Hepatocyte (in vitro differentiated cells): ENCODE results near the gene OR5AS1. TPM values are rescaled to one million over a fixed set of nuclear protein-coding genes. Genes with fewer than 3 reads are reported as not detected.

ENCODE experiments used
- DNase-seq: peaks from one replicate; pipeline ENCODE4 v3.0.0-alpha.2; 2016; ENCODE audit warnings: low spot score
- H2AFZ ChIP-seq: fragments of 200-600 bp; sonication (generic); 2 replicates; pipeline ENCODE4 v1.6.0; 2016; ENCODE audit warnings: antibody characterized with exemption, mild to moderate bottlenecking
- H3K27ac ChIP-seq: fragments of 200-600 bp; sonication (generic); 2 replicates; pipeline ENCODE4 v1.5.1; 2016; ENCODE audit warnings: mild to moderate bottlenecking
- H3K27me3 ChIP-seq: fragments of 200-600 bp; sonication (generic); 2 replicates; pipeline ENCODE4 v1.6.1; 2016
- H3K36me3 ChIP-seq: fragments of 200-600 bp; sonication (generic); replicated peaks from 2 replicates; pipeline ENCODE4 v1.5.1; 2016; ENCODE audit warnings: low read depth; ENCODE audit not compliant: insufficient read depth
- H3K4me1 ChIP-seq: fragments of 200-600 bp; sonication (generic); 2 replicates; pipeline ENCODE4 v1.5.1; 2016; ENCODE audit warnings: mild to moderate bottlenecking, moderate library complexity; ENCODE audit not compliant: insufficient read depth
- H3K4me2 ChIP-seq: fragments of 200-600 bp; sonication (generic); 2 replicates; pipeline ENCODE4 v1.6.0; 2016
- H3K4me3 ChIP-seq: fragments of 200-600 bp; sonication (generic); 2 replicates; pipeline ENCODE4 v1.5.1; 2016; ENCODE audit warnings: mild to moderate bottlenecking
- H3K79me2 ChIP-seq: fragments of 200-600 bp; sonication (generic); 2 replicates; pipeline ENCODE4 v1.6.0; 2017; ENCODE audit warnings: mild to moderate bottlenecking
- H3K9me2 ChIP-seq: fragments of 200-600 bp; sonication (generic); replicated peaks from 2 replicates; pipeline ENCODE4 v1.6.0; 2017; ENCODE audit warnings: mild to moderate bottlenecking; ENCODE audit not compliant: insufficient read depth
- H3K9me3 ChIP-seq: fragments of 200-600 bp; sonication (generic); 2 replicates; pipeline ENCODE4 v1.5.1; 2016; ENCODE audit warnings: low read depth, mild to moderate bottlenecking
- H4K20me1 ChIP-seq: fragments of 200-600 bp; sonication (generic); 2 replicates; pipeline ENCODE4 v1.6.0; 2016; ENCODE audit warnings: mild to moderate bottlenecking; ENCODE audit not compliant: insufficient read depth, poor library complexity, severe bottlenecking
- EZH2 ChIP-seq: fragments of 200-600 bp; sonication (generic); IDR thresholded peaks from 2 replicates; pipeline ENCODE4 v1.6.1; 2016; ENCODE audit warnings: antibody characterized with exemption, mild to moderate bottlenecking, borderline replicate concordance
- EZH2phosphoT487 ChIP-seq: fragments of 200-600 bp; sonication (generic); IDR thresholded peaks from one replicate; pipeline ENCODE4 v1.6.1; 2018; ENCODE audit warnings: antibody characterized with exemption, mild to moderate bottlenecking, low read depth, moderate library complexity; ENCODE audit not compliant: unreplicated experiment, severe bottlenecking
- WGBS: methylation state at CpG from one replicate; pipeline ENCODE4 v1.1.6; 2016; ENCODE audit warnings: low lambda C conversion rate; ENCODE audit errors: missing lambda C conversion rate; 5-methylcytosine and 5-hydroxymethylcytosine counted together
- polyA plus RNA-seq: library from polyadenylated mRNA; unstranded; fragments of >200 nt; fragmentation: Nextera tagmentation; extraction: Ambion mirVana; gene quantifications from 2 replicates; pipeline ENCODE4 v1.2.1, GENCODE V29; 2016
- total RNA-seq: library from RNA; depleted of rRNA; stranded (reverse); fragments of >200 nt; gene quantifications from 2 replicates; pipeline ENCODE4 v1.2.3, GENCODE V29; 2014
- TF ChIP-seq, protein P1 (sequence below): fragments of 200-600 bp; sonication (generic); IDR thresholded peaks from 2 replicates; pipeline ENCODE4 v1.5.1; 2016; ENCODE audit warnings: antibody characterized with exemption, mild to moderate bottlenecking; ENCODE audit not compliant: poor library complexity

The OR5AS1 gene
- not detected in 2 replicates for total RNA-seq
- polyA plus RNA-seq = not detected in 2 replicates

DNA sequence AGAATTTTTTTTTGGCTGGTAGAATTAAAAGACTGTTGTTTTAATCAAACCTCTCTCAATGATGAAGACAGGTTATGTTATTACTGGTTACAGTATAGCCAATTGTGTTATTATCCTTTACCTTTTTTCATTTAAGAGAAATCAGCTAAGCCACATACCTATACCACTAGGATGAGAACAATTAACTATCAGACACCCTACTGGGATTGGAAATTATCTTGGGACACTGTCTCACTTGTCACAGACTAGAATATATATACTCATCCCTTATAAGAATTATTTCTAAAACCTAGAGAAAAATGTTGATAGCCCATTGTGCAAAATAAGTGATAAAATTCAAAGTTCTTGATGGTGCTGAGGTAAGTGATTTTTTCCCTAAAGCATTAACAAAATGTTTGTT is at the start of gene OR5AS1:
Gene OR5AS1, plus strand, starts transcription at position 301 of the 400 bp plus-strand sequence. CDS start 2,765 bp downstream, outside the sequence.
- no peak for DNase-seq
- H3K9me2 ChIP-seq = no peaks in the 10 kb centered on the region
- TF ChIP-seq, protein P1, sequence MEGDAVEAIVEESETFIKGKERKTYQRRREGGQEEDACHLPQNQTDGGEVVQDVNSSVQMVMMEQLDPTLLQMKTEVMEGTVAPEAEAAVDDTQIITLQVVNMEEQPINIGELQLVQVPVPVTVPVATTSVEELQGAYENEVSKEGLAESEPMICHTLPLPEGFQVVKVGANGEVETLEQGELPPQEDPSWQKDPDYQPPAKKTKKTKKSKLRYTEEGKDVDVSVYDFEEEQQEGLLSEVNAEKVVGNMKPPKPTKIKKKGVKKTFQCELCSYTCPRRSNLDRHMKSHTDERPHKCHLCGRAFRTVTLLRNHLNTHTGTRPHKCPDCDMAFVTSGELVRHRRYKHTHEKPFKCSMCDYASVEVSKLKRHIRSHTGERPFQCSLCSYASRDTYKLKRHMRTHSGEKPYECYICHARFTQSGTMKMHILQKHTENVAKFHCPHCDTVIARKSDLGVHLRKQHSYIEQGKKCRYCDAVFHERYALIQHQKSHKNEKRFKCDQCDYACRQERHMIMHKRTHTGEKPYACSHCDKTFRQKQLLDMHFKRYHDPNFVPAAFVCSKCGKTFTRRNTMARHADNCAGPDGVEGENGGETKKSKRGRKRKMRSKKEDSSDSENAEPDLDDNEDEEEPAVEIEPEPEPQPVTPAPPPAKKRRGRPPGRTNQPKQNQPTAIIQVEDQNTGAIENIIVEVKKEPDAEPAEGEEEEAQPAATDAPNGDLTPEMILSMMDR = no peak
- TF ChIP-seq EZH2phosphoT487 = no peak
- TF ChIP-seq EZH2 = no peak

DNA sequence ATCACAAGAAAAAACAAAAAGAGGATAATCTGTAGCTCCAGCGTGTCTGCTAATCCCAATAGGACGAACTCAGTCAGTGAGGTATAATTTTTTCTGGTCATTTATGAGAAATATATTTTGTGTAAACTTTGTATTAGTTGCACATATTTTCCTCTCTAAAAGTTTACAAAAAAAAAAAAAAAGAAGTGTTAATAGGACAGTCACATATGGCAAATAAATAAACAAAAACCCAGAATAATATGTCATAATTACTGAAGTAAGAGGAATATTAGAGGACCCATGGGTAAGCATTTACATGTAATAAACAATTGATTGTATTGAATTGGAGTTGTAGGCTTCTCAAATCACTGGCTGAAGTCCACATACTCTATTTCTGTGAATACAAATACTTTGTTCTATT is 32.9 kb upstream of the OR5AS1 start, which contains the start of gene OR5F1:
Gene OR5F1, minus strand, starts transcription at position 101 of the 400 bp plus-strand sequence. Its CDS starts 0 bp downstream, at position 101.
- Histone ChIP-seq H3K27ac (no peak within 1 kb of the TSS), H3K79me2 (no peaks in the 10 kb centered on the region), H3K4me2 (no peak within 1 kb of the TSS), H2AFZ (no peak within 1 kb of the TSS), H3K4me1 (no peaks in the 10 kb centered on the region), H3K36me3 (no peaks in the 10 kb centered on the region), H3K9me2 (no peaks in the 10 kb centered on the region), H4K20me1 (no peaks in the 10 kb centered on the region), H3K9me3 (no peaks in the 10 kb centered on the region), H3K27me3 (no peaks in the 10 kb centered on the region), H3K4me3 (no peak within 1 kb of the TSS)
- 90% methylated on average over 2 of the region's 2 CpGs for WGBS
- no peak for TF ChIP-seq EZH2phosphoT487
- TF ChIP-seq, protein P1 = no peak
- no peak for TF ChIP-seq EZH2
- no peak for DNase-seq

More for the DNA sequence above, at the start of gene OR5AS1:
- Histone ChIP-seq H3K27me3 (no peaks in the 10 kb centered on the region), H3K4me2 (no peak within 1 kb of the TSS), H3K79me2 (no peaks in the 10 kb centered on the region), H3K27ac (no peak within 1 kb of the TSS), H3K36me3 (no peaks in the 10 kb centered on the region), H2AFZ (no peak within 1 kb of the TSS), H3K9me3 (no peaks in the 10 kb centered on the region), H3K4me1 (no peaks in the 10 kb centered on the region), H4K20me1 (no peaks in the 10 kb centered on the region), H3K4me3 (no peak within 1 kb of the TSS)

DNA sequence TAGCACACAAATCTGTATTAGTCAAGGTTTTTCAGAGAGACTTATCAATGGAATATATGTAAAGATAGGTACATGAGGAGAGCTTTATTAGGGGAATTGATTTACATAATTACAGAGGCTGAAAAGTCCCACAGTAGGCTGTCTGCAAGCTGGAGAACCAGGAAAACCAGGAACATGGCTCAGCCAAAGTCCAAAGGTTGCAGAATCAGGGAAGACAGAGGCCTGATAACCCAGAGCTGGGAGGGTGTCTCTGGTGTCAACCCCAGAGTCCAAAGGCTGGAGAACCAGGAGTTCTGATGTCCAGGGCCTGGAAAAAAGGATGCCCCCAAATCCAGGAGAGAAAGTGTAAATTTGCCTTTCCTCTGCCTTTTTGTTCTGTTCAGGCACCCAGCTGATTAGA is 16.7 kb upstream of the OR5AS1 start:
- no peak overlapping the region for H2AFZ ChIP-seq
- H3K9me3 ChIP-seq = no peaks in the 10 kb centered on the region
- H3K79me2 ChIP-seq = no peaks in the 10 kb centered on the region
- H3K4me1 ChIP-seq = no peaks in the 10 kb centered on the region
- H4K20me1 ChIP-seq = no peaks in the 10 kb centered on the region
- H3K27me3 ChIP-seq = no peaks in the 10 kb centered on the region
- no peak overlapping the region for H3K4me3 ChIP-seq
- no peak overlapping the region for H3K4me2 ChIP-seq
- no peak overlapping the region for H3K27ac ChIP-seq
- no peaks in the 10 kb centered on the region for H3K9me2 ChIP-seq
- TF ChIP-seq, protein P1 = no peak
- TF ChIP-seq EZH2phosphoT487 (no peak), EZH2 (no peak)
- DNase-seq = peak; percentile 33
- H3K36me3 ChIP-seq = no peaks in the 10 kb centered on the region

DNA sequence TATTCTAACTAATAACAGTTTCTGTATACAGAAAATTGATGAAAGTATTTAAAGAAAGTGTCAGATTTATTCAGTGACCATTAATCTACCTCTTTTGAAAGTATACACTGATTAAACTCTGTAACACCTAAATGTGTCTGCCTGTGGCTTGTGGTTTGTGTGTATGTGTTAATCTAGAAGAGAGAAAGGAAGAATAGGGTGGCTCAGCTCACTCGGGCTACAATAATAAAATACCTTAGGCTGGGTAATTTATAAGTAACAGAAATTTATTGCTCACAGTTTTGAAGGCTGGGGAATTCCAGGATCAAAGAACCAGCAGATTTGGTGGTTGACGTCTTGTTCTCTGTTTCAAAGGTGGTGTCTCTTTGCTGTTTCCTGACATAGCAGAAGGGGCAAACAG is 13.6 kb upstream of the OR5AS1 start:
- WGBS = 45% methylated on average over 2 of the region's 2 CpGs
- H3K4me3 ChIP-seq = no peak overlapping the region

More for the DNA sequence above, 13.6 kb upstream of the OR5AS1 start:
- Histone ChIP-seq H3K9me2 (no peaks in the 10 kb centered on the region), H4K20me1 (no peaks in the 10 kb centered on the region), H3K4me2 (no peak overlapping the region), H3K27ac (no peak overlapping the region), H3K79me2 (no peaks in the 10 kb centered on the region), H3K9me3 (no peaks in the 10 kb centered on the region), H3K36me3 (no peaks in the 10 kb centered on the region), H3K27me3 (no peaks in the 10 kb centered on the region), H3K4me1 (no peaks in the 10 kb centered on the region), H2AFZ (no peak overlapping the region)
- TF ChIP-seq EZH2phosphoT487 (no peak), EZH2 (no peak)
- TF ChIP-seq, protein P1 = no peak
- no peak for DNase-seq
